Measurements from ENCODE around the gene SLC17A5. TPM values are rescaled to one million over a fixed set of nuclear protein-coding genes. Genes with fewer than 3 reads are reported as not detected.

Gene SLC17A5
- total RNA-seq, 1 donor from 2014 or later: 26.5 TPM

DNA sequence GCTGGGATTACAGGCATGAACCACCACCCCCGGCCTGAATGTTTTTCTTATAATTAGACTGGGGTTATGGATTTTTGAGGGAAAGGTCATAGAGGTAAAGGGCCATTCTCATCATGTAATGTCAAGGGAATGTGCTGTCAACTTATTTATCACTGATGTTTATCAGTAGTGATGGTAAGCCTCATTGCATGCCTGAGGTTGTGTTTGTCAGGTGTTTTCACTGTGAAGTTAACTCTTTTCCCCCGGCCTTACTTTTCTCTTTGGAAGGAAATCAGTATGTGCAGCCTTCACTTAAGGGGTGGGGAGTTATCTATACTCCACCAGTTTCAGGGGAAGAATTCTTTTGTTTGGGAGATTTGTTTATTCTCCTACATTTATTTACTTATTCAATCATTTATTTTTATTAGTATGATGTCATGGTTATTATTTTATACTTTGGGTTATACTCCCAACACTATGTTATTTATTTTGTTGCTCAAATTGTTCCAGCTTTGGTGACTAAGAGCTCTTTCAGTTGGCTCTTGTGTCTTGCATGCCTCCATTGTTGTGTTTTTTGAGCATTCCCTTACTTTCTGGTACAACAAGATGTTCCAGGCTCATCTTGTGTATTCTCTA lies 2.8 kb upstream of the SLC17A5 start:
- H3K27me3 ChIP-seq: no peaks in the 10 kb centered on the region
- no peaks in the 10 kb centered on the region for H3K36me3 ChIP-seq
- intact Hi-C loops (cut with DNase I): no loop called here
- no peaks in the 10 kb centered on the region for H3K9me3 ChIP-seq
- H3K4me3 ChIP-seq: no peak overlapping the region
- DNase-seq (no peak), ATAC-seq (no peak)
- TF ChIP-seq, protein P1, sequence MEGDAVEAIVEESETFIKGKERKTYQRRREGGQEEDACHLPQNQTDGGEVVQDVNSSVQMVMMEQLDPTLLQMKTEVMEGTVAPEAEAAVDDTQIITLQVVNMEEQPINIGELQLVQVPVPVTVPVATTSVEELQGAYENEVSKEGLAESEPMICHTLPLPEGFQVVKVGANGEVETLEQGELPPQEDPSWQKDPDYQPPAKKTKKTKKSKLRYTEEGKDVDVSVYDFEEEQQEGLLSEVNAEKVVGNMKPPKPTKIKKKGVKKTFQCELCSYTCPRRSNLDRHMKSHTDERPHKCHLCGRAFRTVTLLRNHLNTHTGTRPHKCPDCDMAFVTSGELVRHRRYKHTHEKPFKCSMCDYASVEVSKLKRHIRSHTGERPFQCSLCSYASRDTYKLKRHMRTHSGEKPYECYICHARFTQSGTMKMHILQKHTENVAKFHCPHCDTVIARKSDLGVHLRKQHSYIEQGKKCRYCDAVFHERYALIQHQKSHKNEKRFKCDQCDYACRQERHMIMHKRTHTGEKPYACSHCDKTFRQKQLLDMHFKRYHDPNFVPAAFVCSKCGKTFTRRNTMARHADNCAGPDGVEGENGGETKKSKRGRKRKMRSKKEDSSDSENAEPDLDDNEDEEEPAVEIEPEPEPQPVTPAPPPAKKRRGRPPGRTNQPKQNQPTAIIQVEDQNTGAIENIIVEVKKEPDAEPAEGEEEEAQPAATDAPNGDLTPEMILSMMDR (IDR thresholded peaks at IDR 0.05): no peak
- H3K4me1 ChIP-seq: peaks cover 9% of the 10 kb centered on the region
- H3K27ac ChIP-seq: no peak overlapping the region

- DNase-seq (no peak), ATAC-seq (no peak)
- Histone ChIP-seq H3K4me3 (peak overlapping the region; percentile 97), H3K36me3 (no peaks in the 10 kb centered on the region), H3K4me1 (peaks cover 9% of the 10 kb centered on the region), H3K27ac (peak overlapping the region; percentile 96), H3K9me3 (no peaks in the 10 kb centered on the region), H3K27me3 (no peaks in the 10 kb centered on the region)
- TF ChIP-seq, protein P1 (IDR thresholded peaks at IDR 0.05): no peak
- intact Hi-C loops (cut with DNase I): no loop called here
These were observed 1.6 kb upstream of the SLC17A5 start for GRCh38 chr6:73655341-73655917.

- H3K36me3 ChIP-seq: peaks cover 7% of the 10 kb centered on the region
- peak; percentile 79 for DNase-seq
- no peaks in the 10 kb centered on the region for H3K27me3 ChIP-seq
- TF ChIP-seq, protein P1 (IDR thresholded peaks at IDR 0.05): peak; percentile 29
- ATAC-seq: peak; percentile 59
- intact Hi-C loops (cut with DNase I): no loop called here
- H3K27ac ChIP-seq: peak overlapping the region; percentile 96
- no peaks in the 10 kb centered on the region for H3K9me3 ChIP-seq
- peaks cover 9% of the 10 kb centered on the region for H3K4me1 ChIP-seq
- peak overlapping the region; percentile 97 for H3K4me3 ChIP-seq
These were observed 888 bp downstream of the SLC17A5 start for GRCh38 chr6:73652637-73653570.

- DNase-seq: no peak
- ATAC-seq: no peak
- peaks cover 7% of the 10 kb centered on the region for H3K36me3 ChIP-seq
- no peaks in the 10 kb centered on the region for H3K9me3 ChIP-seq
- no peak overlapping the region for H3K27ac ChIP-seq
- H3K4me1 ChIP-seq: peaks cover 16% of the 10 kb centered on the region
- TF ChIP-seq, protein P1 (IDR thresholded peaks at IDR 0.05): no peak
- no peaks in the 10 kb centered on the region for H3K27me3 ChIP-seq
- no peak overlapping the region for H3K4me3 ChIP-seq
- intact Hi-C loops (cut with DNase I): no loop called here
These were observed 4.0 kb downstream of the SLC17A5 start for GRCh38 chr6:73649783-73650182.

GRCh38 chr6:73648166-73648565 lies 5.6 kb downstream of the SLC17A5 start:
- H3K4me1 ChIP-seq: peaks cover 16% of the 10 kb centered on the region
- TF ChIP-seq, protein P1 (IDR thresholded peaks at IDR 0.05): no peak
- intact Hi-C loops (cut with DNase I): no loop called here
- no peak for DNase-seq
- no peak overlapping the region for H3K27ac ChIP-seq
- H3K9me3 ChIP-seq: no peaks in the 10 kb centered on the region
- peaks cover 7% of the 10 kb centered on the region for H3K36me3 ChIP-seq
- H3K4me3 ChIP-seq: no peak overlapping the region
- ATAC-seq: no peak
- no peaks in the 10 kb centered on the region for H3K27me3 ChIP-seq
